HG03060 (cell line): ENCODE data around the gene OR10H5.
"Not testable (repeated sequence)": the region's sequence is repeated elsewhere in the genome, so short reads cannot be mapped to it uniquely, and the experiment has no call there.

ENCODE experiments used
- ATAC-seq: cut with Tn5 transposase; IDR thresholded peaks from one replicate; pipeline ENCODE4 v1.9.1; 2021; ENCODE audit warnings: low read depth, moderate number of reproducible peaks; ENCODE audit not compliant: unreplicated experiment

OR10H5 gene

GRCh38 chr19:15841875-15842569 is 54.6 kb downstream of the OR10H5 start:
- no peak for ATAC-seq

- no peak for ATAC-seq
These were observed 55.9 kb downstream of the OR10H5 start for GRCh38 chr19:15843203-15843893.

- not testable (repeated sequence) for ATAC-seq
These were observed 56.4 kb downstream of the OR10H5 start for GRCh38 chr19:15843894-15844222.

- ATAC-seq: no peak
These were observed 59.5 kb downstream of the OR10H5 start for GRCh38 chr19:15846923-15847322.

- no peak for ATAC-seq
These were observed 62.9 kb downstream of the OR10H5 start for GRCh38 chr19:15850385-15850784.
